Mesenchymal stem cell (in vitro differentiated cells and primary cell): ENCODE measurements around the gene HOXC13.

Experiments used
- DNase-seq: peaks from one replicate; pipeline ENCODE4 v3.0.0-alpha.2; 2013
- H2AFZ ChIP-seq: one replicate; pipeline ENCODE4 v1.6.1; 2013; ENCODE audit warnings: low read depth, mild to moderate bottlenecking, control low read depth, inconsistent platforms, low read length, moderate library complexity
- H2AK5ac ChIP-seq: 2 replicates; pipeline ENCODE4 v1.6.1; 2013; ENCODE audit warnings: low read length, moderate library complexity, mild to moderate bottlenecking, inconsistent platforms; ENCODE audit not compliant: severe bottlenecking
- H2BK120ac ChIP-seq: one replicate; pipeline ENCODE4 v1.6.1; 2013; ENCODE audit warnings: low read depth, mild to moderate bottlenecking, inconsistent platforms, low read length, moderate library complexity
- H2BK12ac ChIP-seq, 2 experiments: one replicate each; pipeline ENCODE4 v1.6.1; 2013; ENCODE audit warnings: inconsistent platforms in 2 of 2, low read length in 2 of 2, mild to moderate bottlenecking in 2 of 2, moderate library complexity in 2 of 2, control low read depth in 1 of 2
- H2BK15ac ChIP-seq: one replicate; pipeline ENCODE4 v1.6.1; 2013; ENCODE audit warnings: mild to moderate bottlenecking, low read depth, inconsistent platforms; ENCODE audit not compliant: poor library complexity, severe bottlenecking
- H2BK5ac ChIP-seq: 2 replicates; pipeline ENCODE4 v1.6.1; 2013; ENCODE audit warnings: low read depth, mild to moderate bottlenecking, low read length, control low read depth, inconsistent platforms; ENCODE audit not compliant: poor library complexity, severe bottlenecking
- H3K14ac ChIP-seq, 2 experiments: one replicate each; pipeline ENCODE4 v1.6.1; 2013; ENCODE audit warnings: inconsistent platforms in 2 of 2, low read length in 2 of 2, control low read depth in 1 of 2, mild to moderate bottlenecking in 1 of 2, moderate library complexity in 1 of 2
- H3K18ac ChIP-seq, 2 experiments: one replicate each; pipeline ENCODE4 v1.6.1; 2013; ENCODE audit warnings: inconsistent platforms in 2 of 2, low read length in 2 of 2, control low read depth in 1 of 2, low read depth in 1 of 2, mild to moderate bottlenecking in 1 of 2
- H3K23ac ChIP-seq, 2 experiments: one replicate each; pipeline ENCODE4 v1.6.1; 2013; ENCODE audit warnings: inconsistent platforms in 2 of 2, low read length in 2 of 2, mild to moderate bottlenecking in 2 of 2, moderate library complexity in 2 of 2, control low read depth in 1 of 2
- H3K27ac ChIP-seq: 2 replicates; pipeline ENCODE4 v1.5.1; 2013; ENCODE audit warnings: mild to moderate bottlenecking, moderate library complexity, low read length, control low read depth, inconsistent platforms; ENCODE audit not compliant: poor library complexity, severe bottlenecking
- H3K27me3 ChIP-seq, 2 experiments: 2 replicates each; pipeline versions ENCODE4 v1.6.1 to v1.7.0; 2013; ENCODE audit warnings: low read length in 2 of 2, mild to moderate bottlenecking in 2 of 2, moderate library complexity in 2 of 2, control low read depth in 1 of 2, inconsistent platforms in 1 of 2; ENCODE audit not compliant: control insufficient read depth in 1 of 2, insufficient read depth in 1 of 2
- H3K36me3 ChIP-seq, 2 experiments: 2 replicates each; pipeline versions ENCODE4 v1.6.1 to v1.7.0; 2013; ENCODE audit warnings: low read length in 2 of 2, control low read depth in 1 of 2, inconsistent platforms in 1 of 2, low read depth in 1 of 2, mild to moderate bottlenecking in 1 of 2; ENCODE audit not compliant: insufficient read depth in 2 of 2, control insufficient read depth in 1 of 2
- H3K4ac ChIP-seq, 2 experiments: one replicate each; pipeline ENCODE4 v1.6.1; 2013; ENCODE audit warnings: inconsistent platforms in 2 of 2, low read length in 2 of 2, mild to moderate bottlenecking in 2 of 2, moderate library complexity in 2 of 2, control low read depth in 1 of 2, low read depth in 1 of 2
- H3K4me1 ChIP-seq: 2 replicates; pipeline ENCODE4 v1.6.1; 2013; ENCODE audit warnings: low read depth, low read length, control low read depth; ENCODE audit not compliant: control insufficient read depth, insufficient read depth
- H3K4me2 ChIP-seq: 2 replicates; pipeline ENCODE4 v1.6.1; 2013; ENCODE audit warnings: low read length, mild to moderate bottlenecking, inconsistent platforms; ENCODE audit not compliant: poor library complexity, severe bottlenecking
- H3K4me3 ChIP-seq, 2 experiments: 2 replicates each; pipeline versions ENCODE4 v1.5.1 to v1.7.0; 2013; ENCODE audit warnings: low read length in 2 of 2, mild to moderate bottlenecking in 2 of 2, control low read depth in 1 of 2, low read depth in 1 of 2; ENCODE audit not compliant: insufficient read depth in 1 of 2
- H3K79me1 ChIP-seq: replicated peaks from 2 replicates; pipeline ENCODE4 v1.6.1; 2013; ENCODE audit warnings: mild to moderate bottlenecking, control low read depth, low read length, inconsistent platforms; ENCODE audit not compliant: poor library complexity, severe bottlenecking
- H3K9ac ChIP-seq: 2 replicates; pipeline ENCODE4 v1.7.0; 2013; ENCODE audit warnings: mild to moderate bottlenecking, low read length, moderate library complexity
- H3K9me3 ChIP-seq: 2 replicates; pipeline ENCODE4 v1.7.0; 2013; ENCODE audit warnings: mild to moderate bottlenecking, low read length; ENCODE audit not compliant: control insufficient read depth
- H4K8ac ChIP-seq: one replicate; pipeline ENCODE4 v1.6.1; 2013; ENCODE audit warnings: inconsistent platforms, mild to moderate bottlenecking, low read length, moderate library complexity
- H4K91ac ChIP-seq: one replicate; pipeline ENCODE4 v1.6.1; 2013; ENCODE audit warnings: mild to moderate bottlenecking, low read length, inconsistent platforms
- WGBS: methylation state at CpG from one replicate; pipeline ENCODE4 v1.1.7; 2013; ENCODE audit warnings: mixed read lengths; 5-methylcytosine and 5-hydroxymethylcytosine counted together

The HOXC13 gene

DNA sequence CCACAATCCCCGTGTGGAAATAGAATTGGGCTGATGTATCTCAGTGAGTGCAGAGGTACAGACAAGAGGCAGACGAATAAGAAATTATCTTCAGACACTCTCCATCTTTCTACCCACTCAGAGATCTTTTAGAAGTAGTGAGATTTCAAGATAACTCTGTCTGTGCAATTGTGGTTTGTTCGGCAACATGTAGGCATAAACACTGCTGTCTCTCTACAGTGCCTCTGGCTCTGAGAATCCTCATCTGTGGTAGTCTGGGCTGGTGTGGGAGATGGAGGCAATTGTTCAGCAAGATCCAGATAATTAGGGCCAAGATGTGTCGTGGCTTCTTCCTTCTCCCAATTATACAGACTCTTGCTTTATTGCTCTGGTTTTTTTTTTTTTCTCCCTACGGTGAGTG lies 3.1 kb downstream of the HOXC13 start:
- WGBS, result 21% methylated on average over 2 of the region's 5 CpGs
- Histone ChIP-seq H4K8ac (no peak overlapping the region), H2BK120ac (no peak overlapping the region), H2BK15ac (no peak overlapping the region), H3K4me3 (no peak overlapping the region), H3K27me3 (peaks cover 90 to 96% of the 10 kb centered on the region in 2 experiments), H2AK5ac (no peak overlapping the region), H3K4me2 (no peak overlapping the region), H3K23ac (no peak overlapping the region), H3K4me1 (peaks cover 11% of the 10 kb centered on the region), H3K79me1 (no peaks in the 10 kb centered on the region), H4K91ac (no peak overlapping the region), H3K9me3 (no peaks in the 10 kb centered on the region), H2AFZ (no peak overlapping the region), H3K36me3 (peaks cover 0 to 2% of the 10 kb centered on the region in 2 experiments), H3K9ac (no peak overlapping the region), H2BK12ac (no peak overlapping the region), H3K4ac (no peak overlapping the region), H3K27ac (no peak overlapping the region), H3K14ac (no peak overlapping the region), H2BK5ac (no peak overlapping the region), H3K18ac (no peak overlapping the region)
- no peak for DNase-seq

DNA sequence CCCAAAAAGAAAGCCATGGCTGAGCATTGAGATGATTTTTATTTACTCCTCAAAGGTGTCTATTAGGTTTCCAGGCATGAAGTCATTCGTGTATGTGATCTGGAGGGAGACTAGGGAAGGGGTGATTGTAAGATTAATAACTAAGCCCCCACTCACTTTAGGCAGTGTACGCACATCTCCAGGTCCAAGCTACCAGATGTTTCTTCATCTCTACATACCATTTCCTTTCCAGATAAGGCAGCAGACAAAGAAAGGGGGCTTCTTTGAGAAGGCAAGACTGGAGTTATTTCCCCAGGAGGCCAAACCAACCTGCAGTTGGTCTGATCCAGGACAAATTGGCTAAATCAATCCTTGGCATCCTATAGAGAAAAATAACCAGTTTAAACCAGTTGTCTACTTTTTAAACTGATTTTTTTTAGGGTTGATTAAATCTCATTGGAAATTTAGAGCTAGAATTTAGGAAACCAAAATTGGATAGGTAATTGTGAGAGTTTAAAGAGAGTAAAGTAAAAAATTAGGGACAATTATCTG lies 3.9 kb downstream of the HOXC13 start:
- no peak for DNase-seq
- no peaks in the 10 kb centered on the region for H3K79me1 ChIP-seq
- no peak overlapping the region for H3K18ac ChIP-seq
- H2AK5ac ChIP-seq, result no peak overlapping the region
- no peak overlapping the region for H4K91ac ChIP-seq
- no peak overlapping the region for H3K14ac ChIP-seq
- H2AFZ ChIP-seq, result no peak overlapping the region
- no peak overlapping the region for H2BK15ac ChIP-seq
- no peak overlapping the region for H2BK12ac ChIP-seq
- H3K9me3 ChIP-seq, result no peaks in the 10 kb centered on the region
- no peaks in the 10 kb centered on the region for H3K36me3 ChIP-seq
- H3K23ac ChIP-seq, result no peak overlapping the region
- no peak overlapping the region for H3K4me2 ChIP-seq
- H3K9ac ChIP-seq, result no peak overlapping the region
- H3K4me3 ChIP-seq, result no peak overlapping the region
- H3K4me1 ChIP-seq, result peaks cover 11% of the 10 kb centered on the region
- no peak overlapping the region for H2BK5ac ChIP-seq
- no CpG with 5 or more reads among the region's 2 CpGs for WGBS
- peaks cover 88 to 96% of the 10 kb centered on the region in 2 experiments for H3K27me3 ChIP-seq
- H4K8ac ChIP-seq, result no peak overlapping the region
- H3K27ac ChIP-seq, result no peak overlapping the region
- H2BK120ac ChIP-seq, result no peak overlapping the region
- H3K4ac ChIP-seq, result no peak overlapping the region

DNA sequence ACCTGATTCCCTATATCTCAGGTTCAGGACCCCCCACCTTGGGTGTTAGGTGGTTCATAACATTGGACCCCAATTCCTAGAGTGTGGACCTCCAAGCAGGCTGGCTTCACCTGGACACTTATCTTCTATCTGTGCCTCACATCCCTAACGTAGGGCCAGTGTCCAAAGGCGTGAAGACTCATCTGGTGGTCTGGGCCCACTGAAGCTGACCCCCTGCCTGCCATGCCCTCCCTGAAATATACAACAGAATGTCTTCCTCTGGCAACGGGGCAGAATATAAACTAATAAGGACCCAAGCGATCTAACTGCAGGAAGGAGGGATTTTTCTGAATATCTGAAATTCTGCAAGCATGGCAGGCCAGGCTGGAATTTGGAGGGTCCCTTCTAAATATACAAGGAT lies 5.6 kb downstream of the HOXC13 start:
- Histone ChIP-seq H4K91ac (no peak overlapping the region), H3K23ac (no peak overlapping the region), H3K27me3 (peaks cover 91 to 97% of the 10 kb centered on the region in 2 experiments), H3K9me3 (peaks cover 8% of the 10 kb centered on the region), H3K9ac (no peak overlapping the region), H2AFZ (no peak overlapping the region), H2BK120ac (no peak overlapping the region), H3K4ac (no peak overlapping the region), H3K4me1 (peaks cover 5% of the 10 kb centered on the region), H2AK5ac (no peak overlapping the region), H3K79me1 (no peaks in the 10 kb centered on the region), H2BK5ac (no peak overlapping the region), H3K27ac (no peak overlapping the region), H3K18ac (no peak overlapping the region), H3K36me3 (no peaks in the 10 kb centered on the region), H3K4me2 (no peak overlapping the region), H2BK12ac (no peak overlapping the region), H2BK15ac (no peak overlapping the region), H4K8ac (no peak overlapping the region), H3K4me3 (no peak overlapping the region), H3K14ac (no peak overlapping the region)
- DNase-seq, result no peak
- WGBS, result 60% methylated on average over 4 of the region's 4 CpGs

DNA sequence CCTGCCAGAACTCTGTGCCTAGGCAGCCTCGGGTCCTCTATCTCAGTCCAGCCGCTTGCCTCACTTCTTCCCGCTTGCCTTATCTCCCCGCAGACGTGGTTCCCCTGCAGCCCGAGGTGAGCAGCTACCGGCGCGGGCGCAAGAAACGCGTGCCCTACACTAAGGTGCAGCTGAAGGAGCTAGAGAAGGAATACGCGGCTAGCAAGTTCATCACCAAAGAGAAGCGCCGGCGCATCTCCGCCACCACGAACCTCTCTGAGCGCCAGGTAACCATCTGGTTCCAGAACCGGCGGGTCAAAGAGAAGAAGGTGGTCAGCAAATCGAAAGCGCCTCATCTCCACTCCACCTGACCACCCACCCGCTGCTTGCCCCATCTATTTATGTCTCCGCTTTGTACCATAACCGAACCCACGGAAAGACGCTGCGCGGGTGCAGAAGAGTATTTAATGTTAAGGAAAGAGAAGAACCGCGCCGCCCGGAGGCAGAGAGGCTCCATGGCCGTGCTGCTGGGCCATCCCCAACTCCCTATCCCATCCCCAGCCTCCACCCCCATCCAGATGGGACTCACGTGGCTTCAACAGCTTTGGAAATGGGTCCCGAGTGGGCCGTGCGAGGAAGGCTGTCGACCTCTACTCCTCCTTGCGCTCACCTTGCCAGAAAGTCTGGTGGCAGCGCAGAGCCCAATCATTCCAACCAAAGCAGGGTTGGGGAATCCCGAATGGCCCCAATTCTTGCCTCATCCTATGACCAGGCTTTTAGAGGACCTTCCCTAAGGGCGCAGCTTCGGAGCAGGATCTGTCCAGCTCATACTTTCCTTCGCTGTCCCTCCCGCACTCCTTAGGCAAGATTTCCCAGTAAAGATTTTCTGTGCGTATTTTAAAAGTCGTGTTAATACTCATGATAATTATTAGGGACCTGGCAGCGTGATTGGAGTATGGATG lies 6.5 kb downstream of the HOXC13 start:
- no peak overlapping the region for H2AK5ac ChIP-seq
- no peak for DNase-seq

More for the DNA sequence above, 6.5 kb downstream of the HOXC13 start:
- peaks cover 91 to 99% of the 10 kb centered on the region in 2 experiments for H3K27me3 ChIP-seq
- no peak overlapping the region for H2BK5ac ChIP-seq
- H4K8ac ChIP-seq, result no peak overlapping the region
- H3K27ac ChIP-seq, result no peak overlapping the region
- H3K9me3 ChIP-seq, result peaks cover 9% of the 10 kb centered on the region
- H3K4me1 ChIP-seq, result peaks cover 2% of the 10 kb centered on the region
- no peaks in the 10 kb centered on the region for H3K79me1 ChIP-seq
- H3K4ac ChIP-seq, result no peak overlapping the region
- no peak overlapping the region for H3K4me2 ChIP-seq
- no peaks in the 10 kb centered on the region for H3K36me3 ChIP-seq
- 21% methylated on average over 40 of the region's 51 CpGs for WGBS
- H3K18ac ChIP-seq, result no peak overlapping the region
- H2BK120ac ChIP-seq, result no peak overlapping the region
- no peak overlapping the region for H3K4me3 ChIP-seq
- no peak overlapping the region for H3K9ac ChIP-seq
- H3K14ac ChIP-seq, result no peak overlapping the region
- H2BK12ac ChIP-seq, result no peak overlapping the region
- no peak overlapping the region for H2AFZ ChIP-seq
- H2BK15ac ChIP-seq, result no peak overlapping the region
- H3K23ac ChIP-seq, result peak overlapping the region in 1 of 2 experiments; percentile 10
- H4K91ac ChIP-seq, result no peak overlapping the region
